MM.1S (cell line): ENCODE results near the gene USF2.

Experiments used
- DNase-seq: peaks from one replicate; pipeline ENCODE4 v3.0.0-alpha.2; 2015
- H2AFZ ChIP-seq: fragments of 300-600 bp; sonication (generic); 2 replicates; pipeline ENCODE4 v1.6.0; 2016; ENCODE audit warnings: antibody characterized with exemption, low read length
- H3F3A ChIP-seq: fragments of 300-600 bp; sonication (generic); 2 replicates; pipeline ENCODE4 v1.6.1; 2016; ENCODE audit warnings: mild to moderate bottlenecking, antibody characterized with exemption, low read length, moderate library complexity, mixed read lengths; ENCODE audit not compliant: insufficient read depth
- H3K27ac ChIP-seq: fragments of 300-600 bp; sonication (generic); 2 replicates; pipeline ENCODE4 v1.5.1; 2016; ENCODE audit warnings: mild to moderate bottlenecking, low read length
- H3K27me3 ChIP-seq: fragments of 300-600 bp; sonication (generic); replicated peaks from 2 replicates; pipeline ENCODE4 v1.6.0; 2016; ENCODE audit warnings: low read length; ENCODE audit not compliant: insufficient read depth
- H3K36me3 ChIP-seq: fragments of 300-600 bp; sonication (generic); replicated peaks from 2 replicates; pipeline ENCODE4 v1.6.1; 2016; ENCODE audit warnings: mild to moderate bottlenecking, low read length, mixed read lengths; ENCODE audit not compliant: insufficient read depth
- H3K4me1 ChIP-seq: fragments of 300-600 bp; sonication (generic); 2 replicates; pipeline ENCODE4 v1.6.1; 2016; ENCODE audit warnings: low read length, mixed read lengths
- H3K4me2 ChIP-seq: fragments of 300-600 bp; sonication (generic); 2 replicates; pipeline ENCODE4 v1.6.0; 2016; ENCODE audit warnings: low read depth, low read length
- H3K4me3 ChIP-seq: fragments of 300-600 bp; sonication (generic); 2 replicates; pipeline ENCODE4 v1.5.1; 2016; ENCODE audit warnings: low read length, mixed read lengths
- H3K79me2 ChIP-seq: fragments of 300-600 bp; sonication (generic); 2 replicates; pipeline ENCODE4 v1.6.1; 2016; ENCODE audit warnings: mixed run types, low read length, mixed read lengths
- H3K9ac ChIP-seq: fragments of 300-600 bp; sonication (generic); 2 replicates; pipeline ENCODE4 v1.6.1; 2016; ENCODE audit warnings: low read length, mixed read lengths
- H3K9me2 ChIP-seq: fragments of 300-600 bp; sonication (generic); replicated peaks from 2 replicates; pipeline ENCODE4 v1.6.1; 2016; ENCODE audit warnings: mild to moderate bottlenecking, low read length, mixed read lengths; ENCODE audit not compliant: insufficient read depth
- H3K9me3 ChIP-seq: fragments of 300-600 bp; sonication (generic); replicated peaks from 2 replicates; pipeline ENCODE4 v1.6.1; 2016; ENCODE audit warnings: mild to moderate bottlenecking, low read length, mixed read lengths; ENCODE audit not compliant: insufficient read depth
- H4K20me1 ChIP-seq: fragments of 300-600 bp; sonication (generic); 2 replicates; pipeline ENCODE4 v1.6.1; 2016; ENCODE audit warnings: mild to moderate bottlenecking, low read length, moderate library complexity, mixed read lengths; ENCODE audit not compliant: insufficient read depth
- CTCF ChIP-seq: fragments of 300-600 bp; sonication (generic); IDR thresholded peaks from 2 replicates; pipeline ENCODE4 v1.5.1; 2016; ENCODE audit warnings: antibody characterized with exemption, low read length, mixed read lengths
- EZH2 ChIP-seq: fragments of 300-600 bp; sonication (generic); optimal IDR thresholded peaks from 2 replicates; pipeline ENCODE3; 2017; ENCODE audit warnings: low read depth, mild to moderate bottlenecking, antibody characterized with exemption, low read length, mixed read lengths
- EZH2phosphoT487 ChIP-seq: fragments of 300-600 bp; sonication (generic); IDR thresholded peaks from 2 replicates; pipeline ENCODE4 v1.6.1; 2018; ENCODE audit warnings: antibody characterized with exemption, low read length

The USF2 gene

GRCh38 chr19:35297515-35297848 lies 28.7 kb downstream of the USF2 start:
- H3K9me3 ChIP-seq, result no peaks in the 10 kb centered on the region
- H3F3A ChIP-seq, result no peaks in the 10 kb centered on the region
- no peak overlapping the region for H3K27ac ChIP-seq
- H3K27me3 ChIP-seq, result peaks cover 35% of the 10 kb centered on the region
- no peak for TF ChIP-seq EZH2phosphoT487
- no peak for TF ChIP-seq EZH2
- no peak for TF ChIP-seq CTCF
- H3K9me2 ChIP-seq, result no peaks in the 10 kb centered on the region
- H3K36me3 ChIP-seq, result no peaks in the 10 kb centered on the region
- DNase-seq, result no peak
- no peak overlapping the region for H2AFZ ChIP-seq
- H4K20me1 ChIP-seq, result no peaks in the 10 kb centered on the region
- no peaks in the 10 kb centered on the region for H3K79me2 ChIP-seq
- peaks cover 11% of the 10 kb centered on the region; the same call in 1 of the 2 replicates for H3K4me1 ChIP-seq
- H3K4me3 ChIP-seq, result no peak overlapping the region
- H3K4me2 ChIP-seq, result no peak overlapping the region
- H3K9ac ChIP-seq, result no peak overlapping the region

GRCh38 chr19:35297922-35298321 lies 29.2 kb downstream of the USF2 start:
- no peaks in the 10 kb centered on the region for H3F3A ChIP-seq
- peaks cover 11% of the 10 kb centered on the region; the same call in 1 of the 2 replicates for H3K4me1 ChIP-seq
- H3K9me2 ChIP-seq, result no peaks in the 10 kb centered on the region
- H3K9me3 ChIP-seq, result no peaks in the 10 kb centered on the region
- TF ChIP-seq EZH2 (no peak), EZH2phosphoT487 (no peak), CTCF (no peak)
- H3K9ac ChIP-seq, result no peak overlapping the region
- H3K79me2 ChIP-seq, result no peaks in the 10 kb centered on the region
- no peak overlapping the region for H2AFZ ChIP-seq
- no peak for DNase-seq
- H3K36me3 ChIP-seq, result no peaks in the 10 kb centered on the region
- H3K4me2 ChIP-seq, result no peak overlapping the region
- no peak overlapping the region for H3K27ac ChIP-seq
- no peaks in the 10 kb centered on the region for H4K20me1 ChIP-seq
- no peak overlapping the region for H3K4me3 ChIP-seq
- H3K27me3 ChIP-seq, result peaks cover 35% of the 10 kb centered on the region

- TF ChIP-seq CTCF, result no peak
- H3K27ac ChIP-seq, result no peak overlapping the region
Observed at GRCh38 chr19:35298561-35298972, 29.8 kb downstream of the USF2 start.

More at GRCh38 chr19:35298561-35298972, 29.8 kb downstream of the USF2 start:
- H3K36me3 ChIP-seq, result no peaks in the 10 kb centered on the region
- DNase-seq, result no peak
- no peaks in the 10 kb centered on the region for H3F3A ChIP-seq
- H3K9me3 ChIP-seq, result no peaks in the 10 kb centered on the region
- no peak overlapping the region for H3K4me3 ChIP-seq
- H3K4me2 ChIP-seq, result no peak overlapping the region
- H3K27me3 ChIP-seq, result peaks cover 35% of the 10 kb centered on the region
- no peaks in the 10 kb centered on the region for H4K20me1 ChIP-seq
- H3K9ac ChIP-seq, result no peak overlapping the region
- peaks cover 11% of the 10 kb centered on the region; the same call in 1 of the 2 replicates for H3K4me1 ChIP-seq
- H2AFZ ChIP-seq, result no peak overlapping the region
- no peaks in the 10 kb centered on the region for H3K9me2 ChIP-seq
- no peaks in the 10 kb centered on the region for H3K79me2 ChIP-seq
